GM12878 (cell line): ENCODE results near the gene MAP4K4. TPM values are rescaled to one million over a fixed set of nuclear protein-coding genes. Genes with fewer than 3 reads are reported as not detected.

Experiments
- ATAC-seq: fragments of 200-7000 bp; cut with Tn5 transposase; 3 replicates; pipeline ENCODE4 v1.9.1; 2020; ENCODE audit warnings: mild to moderate bottlenecking, moderate library complexity
- BruUV-seq: library from RNA; stranded (reverse); fragments of 400-500 nt; replicated peaks from 2 replicates; lab custom pipeline; 2021; lab: Mats Ljungman, UMichigan
- CTCF ChIA-PET: fragments of 300-600 bp; sonication (Branson Sonifier 250); formaldehyde crosslinking; extraction: SDS; loops from one replicate; lab custom pipeline; 2021; ENCODE audit warnings: inconsistent platforms; lab: Yijun Ruan, JAX
- POLR2A ChIA-PET: fragments of 350-600 bp; formaldehyde crosslinking; extraction: SDS; loops from one replicate; lab custom pipeline; 2021; ENCODE audit warnings: inconsistent platforms; lab: Charles Lee
- RAD21 ChIA-PET: fragments of 300-600 bp; sonication (Branson Sonifier 250); formaldehyde crosslinking; loops from one replicate; lab custom pipeline; 2023; ENCODE audit warnings: antibody characterized with exemption; ENCODE audit not compliant: unreplicated experiment; lab: Charles Lee
- SMC1A ChIA-PET: fragments of 300-600 bp; sonication (Branson Sonifier 250); formaldehyde crosslinking; loops from one replicate; lab custom pipeline; 2023; ENCODE audit not compliant: unreplicated experiment, uncharacterized antibody; lab: Charles Lee
- DNase-seq: peaks from one replicate; pipeline ENCODE4 v3.0.0-alpha.2; 2011; ENCODE audit warnings: low read depth, low spot score
- FAIRE-seq: peaks from 3 replicates; lab custom pipeline; 2011; peaks lifted over from hg19 to GRCh38; lab: Jason Lieb, UNC
- H2AFZ ChIP-seq: 2 replicates; pipeline ENCODE4 v1.6.0; 2011; ENCODE audit warnings: low read depth, low read length, control low read depth; ENCODE audit not compliant: control insufficient read depth
- H3K27ac ChIP-seq: 2 replicates; pipeline ENCODE4 v1.5.1; 2011; ENCODE audit warnings: control low read depth; ENCODE audit not compliant: control insufficient read depth, insufficient read depth
- H3K27me3 ChIP-seq, 2 experiments: replicated peaks in 1 of 2; 2 replicates each; pipeline versions ENCODE4 v1.6.0 to v1.6.1; 2011; ENCODE audit warnings: low read length in 1 of 2; ENCODE audit not compliant: control insufficient read depth in 2 of 2, insufficient read depth in 2 of 2
- H3K36me3 ChIP-seq, 2 experiments: 2 replicates each; pipeline ENCODE4 v1.5.1; 2011; ENCODE audit warnings: low read length in 1 of 2; ENCODE audit not compliant: control insufficient read depth in 2 of 2, insufficient read depth in 2 of 2
- H3K4me1 ChIP-seq: 2 replicates; pipeline ENCODE4 v1.6.1; 2011; ENCODE audit warnings: mild to moderate bottlenecking, low read length, moderate library complexity, mixed read lengths; ENCODE audit not compliant: control insufficient read depth, insufficient read depth
- H3K4me2 ChIP-seq: 2 replicates; pipeline ENCODE4 v1.6.0; 2011; ENCODE audit warnings: control low read depth; ENCODE audit not compliant: control insufficient read depth, insufficient read depth
- H3K4me3 ChIP-seq: fragments of 200-600 bp; sonication (generic); 2 replicates; pipeline ENCODE4 v1.5.1; 2016
- H3K79me2 ChIP-seq: 2 replicates; pipeline ENCODE4 v1.6.0; 2011; ENCODE audit warnings: low read length; ENCODE audit not compliant: control insufficient read depth, insufficient read depth
- H3K9ac ChIP-seq: 2 replicates; pipeline ENCODE4 v1.8.0; 2011; ENCODE audit warnings: low read length, control low read depth, mixed read lengths; ENCODE audit not compliant: control insufficient read depth, insufficient read depth
- H3K9me3 ChIP-seq: replicated peaks from 3 replicates; pipeline ENCODE4 v1.5.1; 2011; ENCODE audit warnings: mild to moderate bottlenecking, low read length; ENCODE audit not compliant: control insufficient read depth, insufficient read depth
- H4K20me1 ChIP-seq: 2 replicates; pipeline ENCODE4 v1.6.0; 2011; ENCODE audit not compliant: control insufficient read depth, insufficient read depth
- BHLHE40 ChIP-seq, 2 experiments: fragments of 450-650 bp in 1 of 2; IDR thresholded peaks; 2 replicates each; pipeline ENCODE4 v1.6.1; 2011 to 2017; ENCODE audit warnings: low read depth in 2 of 2, borderline replicate concordance in 1 of 2, improper control_type of control experiment in 1 of 2, low read length in 1 of 2, mild to moderate bottlenecking in 1 of 2
- CBX3 ChIP-seq: fragments of 200-600 bp; sonication (generic); IDR thresholded peaks from 2 replicates; pipeline ENCODE4 v1.6.1; 2016; ENCODE audit warnings: low read depth, borderline replicate concordance
- CHD1 ChIP-seq: IDR thresholded peaks from 2 replicates; pipeline ENCODE4 v1.6.1; 2012; ENCODE audit warnings: low read depth, low read length, improper control_type of control experiment
- CHD4 ChIP-seq: fragments of 200-600 bp; sonication (generic); IDR thresholded peaks from 2 replicates; pipeline ENCODE4 v1.6.1; 2016; ENCODE audit warnings: mild to moderate bottlenecking
- HDGF ChIP-seq: fragments of 450-650 bp; IDR thresholded peaks from 2 replicates; pipeline ENCODE4 v1.6.1; 2016; ENCODE audit warnings: antibody characterized with exemption
- KAT2A ChIP-seq: conservative IDR thresholded peaks from 2 replicates; pipeline ENCODE4 v1.6.1; 2011; ENCODE audit warnings: low read depth, low read length; ENCODE audit not compliant: control insufficient read depth
- KLF5 ChIP-seq: fragments of 450-650 bp; IDR thresholded peaks from 2 replicates; pipeline ENCODE4 v1.6.1; 2014; ENCODE audit warnings: mild to moderate bottlenecking; ENCODE audit not compliant: partially characterized antibody
- NFYB ChIP-seq: IDR thresholded peaks from 2 replicates; pipeline ENCODE4 v1.6.1; 2011; ENCODE audit warnings: low read depth, mild to moderate bottlenecking, low read length, improper control_type of control experiment, moderate library complexity; ENCODE audit not compliant: insufficient read depth
- POLR2AphosphoS2 ChIP-seq: IDR thresholded peaks from 2 replicates; pipeline ENCODE4 v1.6.1; 2011; ENCODE audit warnings: low read depth, mild to moderate bottlenecking, low read length, improper control_type of control experiment, moderate library complexity
- RFX5 ChIP-seq: IDR thresholded peaks from 2 replicates; pipeline ENCODE4 v1.6.1; 2011; ENCODE audit warnings: low read depth, low read length, improper control_type of control experiment
- SIX5 ChIP-seq: IDR thresholded peaks from 2 replicates; pipeline ENCODE4 v1.6.1; 2011; ENCODE audit warnings: mild to moderate bottlenecking, low read depth, low read length, moderate library complexity; ENCODE audit not compliant: severe bottlenecking
- SRF ChIP-seq, 2 experiments: IDR thresholded peaks; 2 replicates each; pipeline ENCODE4 v1.6.1; 2011; ENCODE audit warnings: low read depth in 2 of 2, low read length in 2 of 2, mild to moderate bottlenecking in 1 of 2, moderate library complexity in 1 of 2
- TAF1 ChIP-seq: IDR thresholded peaks from 2 replicates; pipeline ENCODE4 v1.6.1; 2011; ENCODE audit warnings: mild to moderate bottlenecking, low read depth, low read length, borderline replicate concordance
- TCF7 ChIP-seq: IDR thresholded peaks from 2 replicates; pipeline ENCODE4 v1.6.1; 2014; ENCODE audit warnings: antibody characterized with exemption, borderline replicate concordance
- ZZZ3 ChIP-seq: IDR thresholded peaks from 2 replicates; pipeline ENCODE4 v1.6.1; 2011; ENCODE audit warnings: low read depth; ENCODE audit not compliant: control insufficient read depth, insufficient read length
- WGBS: methylation state at CpG from one replicate; pipeline ENCODE4 v1.1.6; 2016; ENCODE audit warnings: low lambda C conversion rate; ENCODE audit not compliant: insufficient replicate concordance, insufficient coverage; ENCODE audit errors: missing lambda C conversion rate; 5-methylcytosine and 5-hydroxymethylcytosine counted together
- in situ Hi-C: fragments of 300-500 bp; cut with MboI; formaldehyde crosslinking; loops from 9 replicates; pipeline ENCODE4 v1.14.3; 2018; ENCODE audit warnings: mixed read lengths
- intact Hi-C: fragments of 100-400 bp; cut with micrococcal nuclease; formaldehyde crosslinking; loops from one replicate; pipeline ENCODE4 v1.14.2; 2022; ENCODE audit not compliant: unreplicated experiment
- polyA plus RNA-seq, 11 experiments: library from polyadenylated mRNA; depleted of rRNA in 4 of 11; unstranded in 6 of 11; stranded (reverse) in 5 of 11; fragments of >200 nt; fragmentation: Nextera tagmentation in 4 of 11; fragmentation: Illumina TruSeq in 1 of 11; extraction: Ambion mirVana in 4 of 11; extraction: Trizol in 1 of 11; gene quantifications; 1 replicate in 1 of 11; 2 replicates in 10 of 11; pipeline versions ENCODE4 v1.2.1 to v1.2.3, GENCODE V29; 2011 to 2016; ENCODE audit warnings: inconsistent platforms in 2 of 11, missing spikeins in 2 of 11, low read depth in 1 of 11
- total RNA-seq, 4 experiments: library from RNA; depleted of rRNA in 3 of 4; stranded (reverse); fragments of >200 nt in 3 of 4; fragmentation: Illumina TruSeq in 1 of 4; extraction: Trizol in 1 of 4; gene quantifications; 2 replicates each; pipeline versions ENCODE4 v1.2.1 to v1.2.3, GENCODE V29; 2013 to 2021
- TF ChIP-seq, protein P1 (sequence below): fragments of 450-650 bp; formaldehyde crosslinking; IDR thresholded peaks from 2 replicates; pipeline ENCODE4 v1.4.0; 2020; ENCODE audit warnings: mild to moderate bottlenecking, moderate library complexity
- TF ChIP-seq, protein P2 (sequence below): fragments of 450-650 bp; IDR thresholded peaks from 2 replicates; pipeline ENCODE4 v1.6.1; 2018; ENCODE audit warnings: mild to moderate bottlenecking, low read depth, moderate library complexity; ENCODE audit not compliant: partially characterized antibody
- TF ChIP-seq, protein P3 (sequence below): IDR thresholded peaks from 2 replicates; pipeline ENCODE4 v1.6.1; 2011; ENCODE audit warnings: low read depth, mild to moderate bottlenecking, low read length, moderate library complexity, borderline replicate concordance; ENCODE audit errors: extremely low read depth

MAP4K4 gene
- total and polyA plus RNA-seq, 10 of the 15 experiments (the other 5 are each of a cell fraction or from before 2014, with no cell fraction given): 1.9 to 50.4 (median 9.7) TPM

DNA sequence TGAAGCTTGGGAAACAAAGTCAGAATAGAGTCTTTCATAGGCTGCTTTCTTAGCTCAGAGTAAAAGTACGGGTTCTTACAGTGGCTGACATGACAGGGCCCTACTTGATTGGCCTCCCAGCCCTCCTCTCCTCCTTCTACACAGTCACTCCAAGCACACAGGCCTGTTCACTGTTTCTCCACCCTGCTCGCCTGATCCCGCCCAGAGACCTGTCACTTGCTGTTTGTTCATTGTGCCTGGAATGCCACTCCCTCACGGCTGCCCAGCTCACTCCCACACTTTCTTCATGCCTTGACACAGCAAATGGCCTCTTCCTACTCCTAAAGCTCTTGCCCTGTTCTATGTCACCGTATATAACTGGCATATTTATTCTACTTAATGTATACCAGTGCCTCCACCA, 104.8 kb downstream of the MAP4K4 start:
- Histone ChIP-seq H3K9ac (no peak overlapping the region), H3K36me3 (no peaks in the 10 kb centered on the region), H3K27ac (no peak overlapping the region), H3K4me2 (no peak overlapping the region), H3K4me3 (no peak overlapping the region), H3K9me3 (no peaks in the 10 kb centered on the region), H3K4me1 (0 out of 2 replicates have a peak, but pooled peaks cover 2% of the 10 kb centered on the region), H2AFZ (no peak overlapping the region), H4K20me1 (no peaks in the 10 kb centered on the region)
- no peak for ATAC-seq
- RAD21 ChIA-PET: no interaction called here
- POLR2A ChIA-PET: no interaction called here
- CTCF ChIA-PET: interaction anchor here (1.0 to 1.4 kb wide), 2 partner anchors 19 kb away, joined by 3 read pairs; no protein-coding TSS in a partner anchor
- BruUV-seq: no TSS peak
- WGBS: 48% methylated on average over 5 of the region's 5 CpGs
- SMC1A ChIA-PET: interaction anchor here (0.9 to 1.3 kb wide), 3 partner anchors 10 to 372 kb away, joined by 3 to 4 read pairs (median 3); no protein-coding TSS in a partner anchor
- TF ChIP-seq, protein P1, sequence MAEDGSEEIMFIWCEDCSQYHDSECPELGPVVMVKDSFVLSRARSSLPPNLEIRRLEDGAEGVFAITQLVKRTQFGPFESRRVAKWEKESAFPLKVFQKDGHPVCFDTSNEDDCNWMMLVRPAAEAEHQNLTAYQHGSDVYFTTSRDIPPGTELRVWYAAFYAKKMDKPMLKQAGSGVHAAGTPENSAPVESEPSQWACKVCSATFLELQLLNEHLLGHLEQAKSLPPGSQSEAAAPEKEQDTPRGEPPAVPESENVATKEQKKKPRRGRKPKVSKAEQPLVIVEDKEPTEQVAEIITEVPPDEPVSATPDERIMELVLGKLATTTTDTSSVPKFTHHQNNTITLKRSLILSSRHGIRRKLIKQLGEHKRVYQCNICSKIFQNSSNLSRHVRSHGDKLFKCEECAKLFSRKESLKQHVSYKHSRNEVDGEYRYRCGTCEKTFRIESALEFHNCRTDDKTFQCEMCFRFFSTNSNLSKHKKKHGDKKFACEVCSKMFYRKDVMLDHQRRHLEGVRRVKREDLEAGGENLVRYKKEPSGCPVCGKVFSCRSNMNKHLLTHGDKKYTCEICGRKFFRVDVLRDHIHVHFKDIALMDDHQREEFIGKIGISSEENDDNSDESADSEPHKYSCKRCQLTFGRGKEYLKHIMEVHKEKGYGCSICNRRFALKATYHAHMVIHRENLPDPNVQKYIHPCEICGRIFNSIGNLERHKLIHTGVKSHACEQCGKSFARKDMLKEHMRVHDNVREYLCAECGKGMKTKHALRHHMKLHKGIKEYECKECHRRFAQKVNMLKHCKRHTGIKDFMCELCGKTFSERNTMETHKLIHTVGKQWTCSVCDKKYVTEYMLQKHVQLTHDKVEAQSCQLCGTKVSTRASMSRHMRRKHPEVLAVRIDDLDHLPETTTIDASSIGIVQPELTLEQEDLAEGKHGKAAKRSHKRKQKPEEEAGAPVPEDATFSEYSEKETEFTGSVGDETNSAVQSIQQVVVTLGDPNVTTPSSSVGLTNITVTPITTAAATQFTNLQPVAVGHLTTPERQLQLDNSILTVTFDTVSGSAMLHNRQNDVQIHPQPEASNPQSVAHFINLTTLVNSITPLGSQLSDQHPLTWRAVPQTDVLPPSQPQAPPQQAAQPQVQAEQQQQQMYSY (CRISPR knock-in tag): no peak
- TF ChIP-seq NFYB: no peak
- no peak for TF ChIP-seq HDGF
- TF ChIP-seq CBX3: no peak
- TF ChIP-seq, protein P2, sequence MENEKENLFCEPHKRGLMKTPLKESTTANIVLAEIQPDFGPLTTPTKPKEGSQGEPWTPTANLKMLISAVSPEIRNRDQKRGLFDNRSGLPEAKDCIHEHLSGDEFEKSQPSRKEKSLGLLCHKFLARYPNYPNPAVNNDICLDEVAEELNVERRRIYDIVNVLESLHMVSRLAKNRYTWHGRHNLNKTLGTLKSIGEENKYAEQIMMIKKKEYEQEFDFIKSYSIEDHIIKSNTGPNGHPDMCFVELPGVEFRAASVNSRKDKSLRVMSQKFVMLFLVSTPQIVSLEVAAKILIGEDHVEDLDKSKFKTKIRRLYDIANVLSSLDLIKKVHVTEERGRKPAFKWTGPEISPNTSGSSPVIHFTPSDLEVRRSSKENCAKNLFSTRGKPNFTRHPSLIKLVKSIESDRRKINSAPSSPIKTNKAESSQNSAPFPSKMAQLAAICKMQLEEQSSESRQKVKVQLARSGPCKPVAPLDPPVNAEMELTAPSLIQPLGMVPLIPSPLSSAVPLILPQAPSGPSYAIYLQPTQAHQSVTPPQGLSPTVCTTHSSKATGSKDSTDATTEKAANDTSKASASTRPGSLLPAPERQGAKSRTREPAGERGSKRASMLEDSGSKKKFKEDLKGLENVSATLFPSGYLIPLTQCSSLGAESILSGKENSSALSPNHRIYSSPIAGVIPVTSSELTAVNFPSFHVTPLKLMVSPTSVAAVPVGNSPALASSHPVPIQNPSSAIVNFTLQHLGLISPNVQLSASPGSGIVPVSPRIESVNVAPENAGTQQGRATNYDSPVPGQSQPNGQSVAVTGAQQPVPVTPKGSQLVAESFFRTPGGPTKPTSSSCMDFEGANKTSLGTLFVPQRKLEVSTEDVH: no peak
- TF ChIP-seq SRF (IDR thresholded peaks at IDR 0.05; ENCODE audit: low read depth in 2 of 2, low read length in 2 of 2): no peak
- TF ChIP-seq SIX5: no peak
- TF ChIP-seq, protein P3, sequence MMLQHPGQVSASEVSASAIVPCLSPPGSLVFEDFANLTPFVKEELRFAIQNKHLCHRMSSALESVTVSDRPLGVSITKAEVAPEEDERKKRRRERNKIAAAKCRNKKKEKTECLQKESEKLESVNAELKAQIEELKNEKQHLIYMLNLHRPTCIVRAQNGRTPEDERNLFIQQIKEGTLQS: no peak
- TF ChIP-seq TAF1: no peak
- TF ChIP-seq KAT2A: no peak
- no peak for TF ChIP-seq BHLHE40 (IDR thresholded peaks at IDR 0.05; ENCODE audit: borderline replicate concordance in 1 of 2, low read depth in 2 of 2, low read length in 1 of 2)
- no peak for TF ChIP-seq ZZZ3
- TF ChIP-seq POLR2AphosphoS2: no peak
- no peak for TF ChIP-seq RFX5
- TF ChIP-seq CHD4: no peak
- TF ChIP-seq KLF5: no peak
- TF ChIP-seq TCF7: no peak
- TF ChIP-seq CHD1: no peak
- TF ChIP-seq, all 136 proteins: peak for 0
- H3K27me3 ChIP-seq: no peaks in the 10 kb centered on the region
- intact Hi-C loops (loop anchor here (2.0 kb wide), 1 partner anchor 20 kb away; no protein-coding TSS in a partner anchor), in situ Hi-C loops (no loop called here)
- DNase-seq (no peak), FAIRE-seq (no peak)
- H3K79me2 ChIP-seq: no peaks in the 10 kb centered on the region
